ENCODE results near the gene SLC30A10.
"Not testable (repeated sequence)": the region's sequence is repeated elsewhere in the genome, so short reads cannot be mapped to it uniquely, and the experiment has no call there.

Gene SLC30A10

DNA sequence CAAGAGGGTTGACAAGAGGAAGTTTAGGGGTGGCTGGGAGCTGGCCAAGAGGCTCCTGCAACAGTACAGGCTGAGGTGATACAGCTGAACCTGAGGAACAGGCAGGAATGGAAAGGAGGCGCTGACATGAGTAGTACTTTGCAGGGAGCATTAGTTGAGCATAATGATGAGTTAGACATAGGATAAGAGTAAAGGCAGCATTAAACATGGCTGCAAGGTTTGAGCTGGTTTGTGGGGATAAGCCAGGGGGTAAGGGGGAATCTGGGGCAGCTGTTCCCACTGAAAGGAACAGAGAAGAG, 20.6 kb downstream of the SLC30A10 start:
- no peak for DNase-seq
- TF ChIP-seq CTCF (IDR thresholded peaks at IDR 0.05; ENCODE audit: low read depth, low read length) = no peak
- Histone ChIP-seq H3K4me3 (ENCODE audit: low read depth, low read length) (no peak overlapping the region), H3K36me3 (no peaks in the 10 kb centered on the region), H3K9me3 (no peaks in the 10 kb centered on the region), H3K27me3 (no peaks in the 10 kb centered on the region; the same call in none of the 2 replicates), H3K4me1 (no peaks in the 10 kb centered on the region)

- H3K27me3 ChIP-seq = no peaks in the 10 kb centered on the region; the same call in none of the 2 replicates
- no peak overlapping the region for H3K4me3 ChIP-seq (ENCODE audit: low read depth, low read length)
- H3K4me1 ChIP-seq = no peaks in the 10 kb centered on the region
- no peaks in the 10 kb centered on the region for H3K36me3 ChIP-seq
- DNase-seq = no peak
- no peak for TF ChIP-seq CTCF (IDR thresholded peaks at IDR 0.05; ENCODE audit: low read depth, low read length)
- no peaks in the 10 kb centered on the region for H3K9me3 ChIP-seq
Measured at GRCh38 chr1:219906924-219907771, 21.2 kb downstream of the SLC30A10 start.

- H3K36me3 ChIP-seq; H3K4me1 ChIP-seq; H3K9me3 ChIP-seq; H3K27me3 ChIP-seq; H3K4me3 ChIP-seq (ENCODE audit: low read depth, low read length); DNase-seq: not testable (repeated sequence)
Measured at GRCh38 chr1:219906565-219906923, 21.8 kb downstream of the SLC30A10 start.

GRCh38 chr1:219905524-219905923, 22.8 kb downstream of the SLC30A10 start:
- no peak for DNase-seq
- no peak overlapping the region for H3K4me3 ChIP-seq (ENCODE audit: low read depth, low read length)
- no peaks in the 10 kb centered on the region for H3K4me1 ChIP-seq
- no peaks in the 10 kb centered on the region; the same call in none of the 2 replicates for H3K27me3 ChIP-seq
- TF ChIP-seq CTCF (IDR thresholded peaks at IDR 0.05; ENCODE audit: low read depth, low read length) = no peak
- H3K9me3 ChIP-seq = no peaks in the 10 kb centered on the region
- no peaks in the 10 kb centered on the region for H3K36me3 ChIP-seq

GRCh38 chr1:219904934-219905333, 23.4 kb downstream of the SLC30A10 start:
- Histone ChIP-seq H3K27me3 (no peaks in the 10 kb centered on the region; the same call in none of the 2 replicates), H3K9me3 (no peaks in the 10 kb centered on the region), H3K4me1 (no peaks in the 10 kb centered on the region), H3K4me3 (ENCODE audit: low read depth, low read length) (no peak overlapping the region), H3K36me3 (no peaks in the 10 kb centered on the region)
- no peak for TF ChIP-seq CTCF (IDR thresholded peaks at IDR 0.05; ENCODE audit: low read depth, low read length)
- no peak for DNase-seq

DNA sequence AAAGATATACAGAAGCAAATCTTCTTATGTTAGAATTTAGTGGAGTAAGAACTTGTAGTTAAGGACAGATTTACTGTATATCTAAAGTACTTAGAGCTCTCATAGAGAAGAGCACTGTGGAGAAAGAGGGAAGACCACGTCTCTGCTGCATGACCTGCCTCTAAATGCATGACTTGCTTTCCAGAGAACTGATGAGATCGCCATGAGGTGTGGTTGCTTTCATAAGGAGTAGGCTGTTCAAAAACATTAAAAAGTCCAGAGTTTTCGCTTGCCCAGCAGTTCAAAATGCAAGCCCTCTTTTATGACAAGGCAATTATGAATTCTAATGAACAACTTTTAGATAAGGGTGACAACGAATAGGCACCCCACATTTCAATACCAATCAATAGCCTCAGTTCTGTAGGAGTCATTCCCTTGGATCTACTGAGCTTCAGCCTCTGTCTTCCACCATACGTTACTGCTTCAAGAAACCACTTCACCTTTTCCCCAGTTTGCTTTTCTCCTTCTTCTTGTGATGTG, 24.9 kb downstream of the SLC30A10 start:
- DNase-seq = no peak
- TF ChIP-seq CTCF (IDR thresholded peaks at IDR 0.05; ENCODE audit: low read depth, low read length) = no peak
- Histone ChIP-seq H3K4me3 (ENCODE audit: low read depth, low read length) (no peak overlapping the region), H3K36me3 (no peaks in the 10 kb centered on the region), H3K9me3 (no peaks in the 10 kb centered on the region), H3K27me3 (no peaks in the 10 kb centered on the region; the same call in 1 of the 2 replicates), H3K4me1 (no peaks in the 10 kb centered on the region)

Measured in BE2C (cell line).